Measurements from ENCODE around the gene ALDH5A1. TPM values are rescaled to one million over a fixed set of nuclear protein-coding genes. Genes with fewer than 3 reads are reported as not detected.
"Not testable (repeated sequence)": the region's sequence is repeated elsewhere in the genome, so short reads cannot be mapped to it uniquely, and the experiment has no call there.

Gene ALDH5A1
- total RNA-seq, 1 experiment from 2014 or later: 4.6 TPM

DNA sequence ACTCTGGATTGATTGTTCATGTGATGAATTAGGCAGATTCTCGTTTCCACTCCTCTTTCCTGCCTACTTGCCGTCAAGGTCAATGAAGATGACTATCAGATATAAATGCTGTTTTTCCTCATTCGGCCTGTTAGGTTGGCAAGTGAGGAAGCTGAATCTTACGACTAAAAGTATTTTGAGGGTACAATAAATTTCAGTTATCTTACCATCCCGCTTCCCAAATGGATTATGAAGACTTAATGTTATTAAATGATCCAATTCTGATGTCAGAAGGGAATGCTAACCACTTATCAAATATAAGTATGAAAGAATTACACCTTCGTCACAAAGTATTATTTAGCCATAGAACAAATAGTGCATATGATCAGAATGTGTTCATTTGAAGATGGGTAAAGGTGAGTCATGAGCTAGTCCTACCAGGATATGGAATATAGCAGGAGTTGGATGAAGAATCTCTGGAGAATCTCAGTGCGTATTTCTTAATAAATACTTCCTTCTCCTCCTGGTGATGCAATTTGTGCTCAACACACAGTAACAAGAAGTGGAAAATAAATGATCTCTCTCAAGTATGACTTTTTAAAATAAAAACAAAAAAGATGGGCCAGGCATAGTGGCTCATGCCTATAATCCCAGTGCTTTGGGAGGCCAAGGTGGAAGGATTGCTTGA, 10.0 kb upstream of the ALDH5A1 start:
- no peak for DNase-seq (ENCODE audit: extremely low read depth, low read depth)

DNA sequence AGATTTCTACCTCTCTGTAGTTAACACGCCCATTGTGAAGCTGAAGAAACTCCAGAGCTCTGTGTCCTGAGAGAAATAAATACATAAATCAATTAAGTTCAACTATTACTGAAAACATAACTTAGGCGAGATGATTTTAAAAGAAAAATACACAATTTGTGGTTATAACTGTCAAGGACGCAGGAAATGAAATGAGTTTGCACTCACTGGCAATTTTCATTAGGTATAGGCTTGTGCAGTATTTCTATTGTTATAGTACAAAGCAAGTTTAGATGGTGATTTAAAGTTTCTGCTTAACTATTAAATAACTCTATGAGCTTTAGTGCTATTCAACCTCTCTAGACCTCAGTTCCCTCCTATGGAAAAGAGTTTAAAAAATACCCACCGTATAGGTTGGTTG, 8.7 kb upstream of the ALDH5A1 start:
- DNase-seq (ENCODE audit: extremely low read depth, low read depth): no peak

DNA sequence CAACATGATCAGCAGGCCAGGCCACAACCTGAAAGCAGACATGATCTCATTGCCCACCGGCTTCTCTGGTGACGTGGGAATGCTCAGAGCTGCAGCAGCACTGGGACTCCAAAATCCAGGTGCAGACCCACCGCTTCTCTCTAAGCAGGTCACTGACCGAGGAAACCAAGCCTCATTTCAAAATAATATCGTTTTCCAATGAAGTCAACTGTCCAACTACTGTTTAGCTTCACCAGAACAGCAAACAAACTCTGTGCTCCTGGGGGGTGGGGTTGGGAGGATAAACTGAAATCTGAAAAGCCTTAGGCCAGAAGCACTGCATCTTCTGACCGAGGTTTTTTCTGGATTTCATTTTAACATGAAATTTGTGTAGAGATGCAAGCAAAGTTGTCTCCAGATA, 5.3 kb upstream of the ALDH5A1 start, which contains the start of gene GPLD1:
TSS of gene GPLD1 (minus strand) at position 109 of the 400 bp plus-strand sequence. CDS start at position 42, 67 bp downstream.
- DNase-seq (ENCODE audit: extremely low read depth, low read depth): no peak

DNA sequence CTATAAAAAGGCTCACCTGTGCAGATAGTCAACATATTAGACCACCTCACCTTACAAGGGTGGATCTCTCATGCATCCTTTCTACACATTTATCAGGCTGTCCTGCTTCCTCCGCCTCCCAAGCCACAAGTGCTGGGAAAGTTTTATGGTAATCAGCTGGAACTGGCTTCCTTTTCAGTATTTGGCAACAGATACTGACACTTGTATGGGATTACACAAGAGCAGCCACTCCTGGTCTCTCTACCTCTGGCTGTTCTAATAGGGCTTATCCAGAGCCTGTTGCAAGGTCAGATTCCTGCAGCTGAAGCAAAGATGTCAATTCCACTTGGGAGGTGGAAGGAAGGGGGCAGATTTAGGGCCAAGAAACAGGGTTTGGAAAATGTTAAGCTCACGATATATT, 4.9 kb upstream of the ALDH5A1 start:
- no peak for DNase-seq (ENCODE audit: extremely low read depth, low read depth)

DNA sequence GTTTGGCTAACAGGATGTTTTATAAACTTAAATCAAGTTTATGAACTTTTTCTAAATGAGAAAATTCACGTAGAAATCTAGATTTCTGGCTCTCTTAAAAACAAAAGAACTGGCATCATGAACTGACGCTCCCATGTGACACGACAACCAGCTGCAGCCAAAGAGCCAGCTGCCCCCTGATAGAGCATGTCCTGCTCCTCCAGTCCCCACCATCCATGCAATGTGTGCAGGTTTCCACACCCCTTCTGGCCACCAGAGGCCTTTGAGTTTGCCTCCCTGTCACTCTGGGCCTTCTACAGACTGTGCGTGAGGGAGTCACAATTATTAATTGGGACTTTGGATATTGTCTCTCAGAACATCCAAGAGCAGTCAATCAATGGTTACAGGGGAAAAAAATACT, 3.8 kb upstream of the ALDH5A1 start:
- no peak for DNase-seq (ENCODE audit: extremely low read depth, low read depth)

DNA sequence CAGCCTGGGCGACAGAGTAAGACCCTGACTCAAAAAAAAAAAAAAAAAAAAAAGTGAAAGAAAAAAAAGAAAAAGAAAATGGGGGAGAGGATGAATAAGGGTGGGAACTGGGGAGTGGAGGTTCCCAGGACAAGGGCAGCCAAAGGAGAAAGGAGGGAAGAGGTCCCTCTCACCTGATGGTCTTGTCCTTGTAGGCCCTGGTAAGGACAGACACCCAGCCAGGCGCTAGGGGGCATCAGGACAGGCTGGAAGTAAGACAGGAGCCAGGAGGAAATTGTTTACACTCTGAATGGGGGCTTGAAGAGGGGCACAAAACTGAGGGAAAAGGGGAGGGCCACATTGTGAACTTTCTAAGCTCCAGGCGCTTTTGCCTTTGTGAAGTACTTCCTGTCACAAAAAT, 2.3 kb upstream of the ALDH5A1 start:
- DNase-seq (ENCODE audit: extremely low read depth, low read depth): peak; percentile 14

DNA sequence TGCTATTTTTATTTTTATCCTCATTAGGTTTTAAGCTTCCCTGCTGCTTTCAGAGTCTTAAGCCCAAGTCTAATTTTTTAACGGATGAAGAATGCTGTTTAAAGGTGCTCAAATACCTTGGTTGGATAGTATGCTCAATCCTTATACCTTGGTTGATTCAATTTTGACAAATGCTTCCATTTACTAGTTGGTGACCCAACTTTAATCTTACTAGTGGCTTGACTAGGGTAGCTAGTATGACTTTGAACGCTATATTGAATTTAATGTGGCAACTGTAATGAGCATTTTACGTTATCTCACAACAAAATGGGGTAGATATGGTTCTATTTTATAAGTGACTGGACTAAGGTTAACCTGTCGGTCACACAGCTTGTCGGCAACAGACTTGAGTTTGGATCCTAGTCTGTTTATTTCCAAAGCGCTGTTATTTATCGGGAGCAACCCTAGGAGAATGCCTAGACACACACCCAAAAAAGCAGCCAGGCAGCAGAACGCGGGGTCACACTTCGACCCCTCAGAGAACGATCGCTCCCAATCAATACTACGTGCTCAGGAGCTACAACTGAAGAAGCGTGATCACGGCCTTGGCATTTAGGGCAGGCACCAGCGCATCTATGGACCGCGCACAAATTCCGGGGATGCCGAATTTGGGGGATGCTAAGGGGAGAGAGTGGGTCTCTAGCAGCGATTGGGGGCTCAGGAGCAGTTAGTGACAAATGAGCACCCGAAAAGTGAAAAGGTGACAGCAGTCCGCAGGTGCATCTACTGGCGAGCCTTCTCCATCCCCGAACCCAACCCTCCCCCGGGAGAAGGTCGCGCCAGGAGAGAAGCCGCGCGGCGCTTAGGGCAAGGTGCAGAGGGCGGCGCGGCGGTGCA, 586 bp upstream of the ALDH5A1 start:
- DNase-seq (ENCODE audit: extremely low read depth, low read depth): no peak

DNA sequence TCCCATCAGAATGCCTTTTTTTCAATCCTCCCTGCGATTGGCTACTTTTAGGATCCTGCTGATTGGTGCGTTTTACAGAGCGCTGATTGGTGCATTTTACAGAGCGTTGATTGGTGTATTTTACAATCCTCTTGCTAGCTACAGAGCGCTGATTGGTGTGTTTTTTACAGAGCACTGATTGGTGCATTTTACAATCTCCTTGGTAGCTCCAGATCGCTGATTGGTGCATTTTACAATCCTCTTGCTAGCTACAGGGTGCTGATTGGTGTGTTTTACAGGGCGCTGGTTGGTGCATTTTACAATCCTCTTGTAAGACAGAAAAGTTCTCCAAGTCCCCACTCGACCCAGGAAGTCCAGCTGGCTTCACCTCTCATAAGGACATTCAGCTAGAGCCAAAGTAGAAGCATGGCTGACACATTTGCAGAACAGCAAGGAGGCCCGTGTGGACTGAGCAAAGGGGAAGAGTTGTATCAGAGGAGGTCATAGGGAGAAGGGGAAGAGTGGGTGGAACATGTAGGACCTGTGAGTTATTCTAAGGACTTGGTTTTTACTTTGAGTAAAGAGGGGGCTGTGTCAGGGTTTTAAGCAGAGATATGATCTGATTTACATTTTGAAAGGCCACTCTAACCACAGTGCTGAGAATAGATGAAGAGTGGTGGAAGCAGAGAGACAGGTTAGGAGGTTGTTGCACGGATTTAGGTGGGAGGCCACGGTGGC, 2.6 kb downstream of the ALDH5A1 start:
- DNase-seq (ENCODE audit: extremely low read depth, low read depth): no peak

DNA sequence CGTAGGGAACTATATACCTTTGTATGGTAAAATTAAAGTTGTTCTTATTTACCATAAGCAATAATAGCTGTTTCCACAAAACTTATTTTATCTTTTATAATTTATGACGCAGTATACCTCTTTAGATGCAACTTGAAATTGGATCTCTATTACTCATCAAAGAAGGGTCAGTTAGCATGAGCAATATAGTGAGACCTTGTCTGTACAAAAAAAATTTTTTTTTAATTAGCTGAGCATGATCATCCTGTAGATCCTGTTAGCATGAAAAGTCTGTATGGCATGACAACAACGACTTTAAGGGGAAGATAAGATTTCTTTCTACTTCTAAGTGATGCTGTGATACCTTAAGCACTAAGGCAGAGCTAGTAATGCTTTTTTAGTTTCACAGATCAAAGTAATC, 5.9 kb downstream of the ALDH5A1 start:
- DNase-seq (ENCODE audit: extremely low read depth, low read depth): no peak

DNA sequence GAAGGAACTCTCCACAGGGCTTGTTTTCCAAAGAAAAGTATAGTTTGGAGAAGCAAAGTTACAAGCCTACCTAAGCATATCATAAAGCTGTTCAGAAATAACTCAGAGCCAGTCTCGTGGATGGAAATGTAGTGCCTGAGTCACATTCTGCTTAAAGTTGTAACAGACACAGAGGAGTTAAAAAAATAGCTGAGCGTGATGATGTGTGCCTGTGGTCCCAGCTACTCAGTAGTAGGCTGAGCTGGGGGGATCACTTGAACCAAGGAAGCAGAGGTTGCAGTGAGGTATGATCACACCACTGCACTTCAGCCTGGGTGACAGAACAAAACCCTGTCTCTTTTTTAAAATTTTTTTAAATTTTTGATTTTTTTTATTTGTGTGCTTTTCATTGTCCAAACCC, 6.6 kb downstream of the ALDH5A1 start:
- no peak for DNase-seq (ENCODE audit: extremely low read depth, low read depth)

DNA sequence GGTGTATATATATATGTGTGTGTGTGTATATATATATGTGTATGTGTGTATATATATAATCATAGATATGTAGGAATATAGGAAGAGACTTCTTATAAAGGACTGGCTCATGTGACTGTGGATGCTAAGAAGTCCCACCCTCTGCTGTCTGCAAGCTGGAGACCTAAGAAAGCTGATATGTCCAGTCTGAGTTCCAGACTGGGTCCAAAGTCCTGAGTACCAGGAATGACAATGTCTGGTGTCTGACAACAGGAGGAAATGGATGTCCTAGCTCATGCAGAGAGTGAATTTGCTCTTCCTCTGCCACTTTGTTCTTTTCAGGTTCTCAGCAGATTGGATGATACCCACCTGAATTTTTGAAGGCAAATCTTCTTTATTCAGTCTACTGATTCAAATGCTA, 7.1 kb downstream of the ALDH5A1 start:
- no peak for DNase-seq (ENCODE audit: extremely low read depth, low read depth)

DNA sequence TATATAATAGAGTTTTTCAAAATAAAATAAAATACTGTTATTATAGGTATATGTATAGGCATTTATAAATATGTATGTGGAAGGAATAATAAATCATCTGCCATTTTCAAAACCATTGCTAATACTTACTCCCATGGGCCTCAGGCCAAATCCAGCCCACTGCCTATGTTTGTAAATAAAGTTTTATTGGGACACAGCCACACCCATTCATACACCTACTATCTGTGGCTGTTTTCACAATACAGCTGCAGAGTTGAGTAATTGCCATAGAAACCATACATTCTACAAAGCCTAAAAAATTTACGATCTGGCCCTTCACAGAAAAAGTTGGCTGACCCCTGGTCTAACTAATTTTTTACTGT, 9.5 kb downstream of the ALDH5A1 start:
- no peak for DNase-seq (ENCODE audit: extremely low read depth, low read depth)

DNA sequence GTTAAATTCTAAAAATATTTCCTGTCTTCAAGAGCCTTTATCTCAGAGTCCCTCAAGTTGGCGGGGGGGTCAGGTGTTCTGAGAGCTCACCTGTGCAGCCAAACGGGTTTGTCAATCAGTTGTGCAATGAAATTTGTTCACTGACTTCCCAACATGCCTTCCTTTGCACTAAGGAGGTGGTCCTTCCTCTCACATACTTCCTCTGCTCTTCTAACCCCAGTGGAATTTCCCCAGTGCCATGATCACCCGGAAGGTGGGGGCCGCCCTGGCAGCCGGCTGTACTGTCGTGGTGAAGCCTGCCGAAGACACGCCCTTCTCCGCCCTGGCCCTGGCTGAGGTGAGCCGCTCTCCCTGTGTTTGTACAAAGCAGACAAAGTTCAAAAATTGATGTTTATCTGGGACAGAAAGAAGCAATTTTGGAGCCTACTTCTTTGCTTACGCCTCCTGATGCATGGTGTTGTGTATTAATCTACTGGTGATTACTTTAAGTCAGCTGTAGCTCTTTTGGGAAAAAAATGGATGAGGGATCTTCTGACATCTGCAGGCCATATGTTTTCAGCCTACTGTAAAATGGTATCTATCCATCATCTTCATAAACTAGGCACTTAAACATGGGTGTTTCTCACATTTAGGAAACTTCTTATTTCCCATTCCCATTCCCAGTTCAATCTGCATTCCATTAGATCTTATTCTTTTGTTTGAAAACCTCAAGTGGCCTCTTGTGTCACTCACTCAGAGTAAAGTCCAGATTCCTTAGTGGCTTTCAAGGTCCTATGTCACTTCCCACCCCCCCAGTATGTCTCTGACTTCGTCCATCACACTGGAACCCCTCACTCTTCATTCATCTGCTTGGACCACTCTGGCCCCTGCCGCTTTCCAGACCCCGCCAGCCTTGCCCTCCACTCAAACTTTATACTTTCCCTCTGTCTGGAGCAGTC, 10.1 kb downstream of the ALDH5A1 start:
- DNase-seq (ENCODE audit: extremely low read depth, low read depth): no peak

DNA sequence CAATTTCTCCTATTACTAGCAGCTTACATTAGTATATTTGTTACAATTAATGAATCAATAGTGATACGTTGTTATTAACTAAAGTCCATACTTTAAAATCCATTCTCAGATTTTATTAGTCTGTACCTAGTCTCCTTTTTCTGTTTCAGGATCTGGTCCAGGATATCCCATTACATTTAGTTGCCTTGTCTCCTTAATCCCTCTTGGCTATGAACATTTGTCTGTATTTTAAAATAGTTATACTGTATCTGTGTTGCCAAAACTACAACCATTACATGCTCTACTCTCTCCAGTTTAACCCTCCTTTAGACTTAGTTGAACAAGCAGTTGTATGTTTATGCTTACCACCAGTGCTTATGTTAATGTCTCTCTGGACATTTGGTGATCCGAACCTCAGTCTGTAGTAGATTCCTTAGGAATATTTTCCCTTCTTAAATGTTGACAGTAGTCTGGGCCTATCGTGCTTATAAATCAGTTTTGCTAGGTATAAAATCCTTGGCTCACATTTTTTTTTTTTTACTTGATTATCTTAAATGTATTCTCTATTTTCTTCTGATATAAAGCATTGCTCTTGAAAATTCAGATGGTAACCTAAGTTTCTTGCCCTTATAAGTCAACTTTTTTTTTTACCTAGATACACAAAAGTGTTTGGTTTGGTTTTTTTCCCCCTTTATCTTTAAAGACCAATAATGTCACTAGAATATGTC, 12.2 kb downstream of the ALDH5A1 start:
- no peak for DNase-seq (ENCODE audit: extremely low read depth, low read depth)

DNA sequence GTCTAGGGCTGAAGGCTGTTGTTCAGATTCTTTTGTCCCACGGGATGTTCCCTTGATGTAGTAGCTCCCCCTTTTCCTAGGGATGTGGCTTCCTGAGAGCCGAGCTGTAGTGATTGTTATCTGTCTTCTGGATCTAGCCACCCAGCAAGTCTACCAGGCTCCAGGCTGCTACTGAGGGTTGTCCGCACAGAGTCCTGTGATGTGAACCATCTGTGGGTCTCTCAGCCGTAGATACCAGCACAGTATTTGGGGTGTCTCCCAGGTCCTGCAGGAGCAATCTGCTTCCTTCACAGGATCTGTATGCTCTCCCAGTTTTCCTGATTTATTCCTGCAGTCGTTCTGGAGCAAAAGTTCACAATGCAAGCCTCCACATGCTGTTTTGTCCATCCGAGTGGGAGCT, 17.2 kb downstream of the ALDH5A1 start:
- DNase-seq (ENCODE audit: extremely low read depth, low read depth): not testable (repeated sequence)

DNA sequence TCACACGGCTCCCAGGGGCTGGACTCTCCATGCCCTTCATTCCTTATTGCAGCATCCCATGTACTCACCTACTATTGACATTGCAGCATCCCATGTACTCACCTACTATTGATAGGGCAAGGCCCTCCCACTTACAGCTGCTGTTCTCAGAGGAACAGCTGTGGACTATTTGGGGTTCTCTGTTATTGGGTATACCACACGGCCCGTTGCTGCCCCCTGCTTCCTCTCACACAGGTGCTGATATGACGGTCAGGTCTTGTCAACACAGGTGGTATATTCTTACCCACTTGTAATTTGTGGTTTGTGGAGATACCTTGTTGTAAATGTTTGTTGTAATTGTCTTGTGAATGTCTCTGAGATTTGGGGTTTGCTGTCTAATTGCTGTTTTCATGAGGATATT, 18.8 kb downstream of the ALDH5A1 start:
- DNase-seq (ENCODE audit: extremely low read depth, low read depth): no peak

DNA sequence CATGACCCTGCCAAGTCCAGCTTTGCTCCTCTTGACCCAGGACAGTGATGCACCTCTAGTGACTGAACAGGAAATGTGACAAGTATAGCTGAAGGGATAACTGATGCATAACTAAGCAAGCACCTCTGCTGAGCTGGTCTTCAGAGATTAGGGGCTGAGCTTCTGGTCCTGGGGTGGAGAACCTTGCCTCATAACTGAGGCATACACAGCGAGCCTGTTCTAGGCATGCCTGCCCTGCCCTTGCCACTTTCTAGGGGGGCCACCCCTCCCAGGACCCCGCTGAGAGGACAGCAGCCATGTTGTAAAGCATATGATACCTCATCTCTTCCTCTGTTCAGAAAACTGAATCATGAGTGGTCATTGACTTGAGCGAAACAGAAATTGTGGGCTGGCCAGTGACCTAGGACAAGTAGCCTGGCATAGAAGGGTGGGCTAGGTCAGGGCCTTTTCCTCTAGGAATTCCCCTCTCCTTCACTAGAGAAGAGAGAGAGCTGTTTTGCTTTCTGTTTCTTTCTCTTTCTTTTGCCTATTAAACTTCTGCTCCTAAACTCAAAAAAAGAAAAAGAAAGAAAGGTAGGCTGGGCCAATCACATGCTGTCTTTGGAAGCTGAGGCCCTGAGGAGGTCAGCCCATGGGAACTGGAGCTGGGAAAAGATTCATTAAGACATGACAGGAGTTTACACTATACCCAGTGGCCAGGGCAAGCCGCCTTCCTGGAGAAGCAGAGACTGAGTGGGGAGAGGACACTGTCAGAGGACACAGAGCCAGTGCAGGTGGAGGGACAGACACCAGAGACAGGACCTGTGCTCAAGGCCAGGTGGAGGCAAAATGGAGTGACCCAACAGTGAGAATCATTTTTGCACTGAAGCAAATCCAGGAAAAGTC, 23.1 kb downstream of the ALDH5A1 start:
- no peak for DNase-seq (ENCODE audit: extremely low read depth, low read depth)

DNA sequence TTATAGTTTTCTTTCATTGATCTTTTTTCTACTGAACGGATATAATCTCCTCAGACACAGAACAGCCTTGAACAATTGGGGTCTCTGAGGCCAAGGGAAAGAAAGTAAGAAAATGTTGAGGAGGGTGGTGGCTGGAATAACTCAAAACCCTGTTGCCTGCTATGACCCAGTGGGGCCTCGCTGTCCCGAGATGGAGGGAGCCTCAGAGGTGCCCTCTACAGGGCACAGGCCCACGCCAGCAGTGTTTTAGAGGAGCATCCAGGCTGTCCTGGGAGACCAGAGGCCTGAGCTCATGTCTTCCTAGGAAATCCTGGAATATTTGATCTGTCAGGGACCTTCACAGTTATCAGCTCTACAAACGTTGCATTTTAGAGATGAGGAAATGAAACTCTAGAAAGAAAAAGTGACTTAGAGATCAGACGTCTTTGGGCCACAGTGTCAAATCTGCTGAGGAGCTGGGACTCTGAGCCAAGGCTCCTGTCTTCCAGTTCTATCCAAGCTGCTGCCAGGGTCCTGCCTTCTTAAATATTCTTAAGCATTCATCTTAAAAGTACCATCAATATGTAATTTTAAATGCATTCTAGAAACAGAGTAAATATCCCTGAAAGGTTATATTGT, 26.3 kb downstream of the ALDH5A1 start:
- peak; percentile 22 for DNase-seq (ENCODE audit: extremely low read depth, low read depth)

Data from NCI-H460 (cell line).